ENCODE measurements around the gene HIP1R. TPM values are rescaled to one million over a fixed set of nuclear protein-coding genes. Genes with fewer than 3 reads are reported as not detected.
"Not testable (repeated sequence)": the region's sequence is repeated elsewhere in the genome, so short reads cannot be mapped to it uniquely, and the experiment has no call there.

The HIP1R gene
- total RNA-seq, 2 donors from 2014 or later, result 20.0 to 28.1 TPM

- Mint-ChIP-seq H3K27me3 (ENCODE audit: low read depth) (peaks cover 9% of the 10 kb centered on the region), H3K4me1 (ENCODE audit: low read depth) (peaks cover 97% of the 10 kb centered on the region), H3K4me3 (peak overlapping the region; percentile 91 to 94), H3K27ac (peak overlapping the region; percentile 91), H3K9me3 (no peaks in the 10 kb centered on the region), H3K36me3 (ENCODE audit: insufficient read depth in 2 of 2) (peaks cover 5% of the 10 kb centered on the region in 2 donors)
- ATAC-seq (replicated peaks in 1 of 2) (no peak), DNase-seq (no peak)
Observed at GRCh38 chr12:122896662-122897061, 61.4 kb downstream of the HIP1R start.

GRCh38 chr12:122899887-122900286 lies 64.6 kb downstream of the HIP1R start:
- H3K36me3 Mint-ChIP-seq (ENCODE audit: insufficient read depth in 2 of 2), result peaks cover 4 to 5% of the 10 kb centered on the region in 2 donors
- DNase-seq (no peak), ATAC-seq (replicated peaks in 1 of 2) (no peak)
- H3K4me3 Mint-ChIP-seq, result peak overlapping the region in 1 of 2 donors; percentile 54
- peaks cover 67% of the 10 kb centered on the region for H3K4me1 Mint-ChIP-seq (ENCODE audit: low read depth)
- H3K27ac Mint-ChIP-seq, result peak overlapping the region; percentile 68
- no peaks in the 10 kb centered on the region for H3K9me3 Mint-ChIP-seq
- peaks cover 18% of the 10 kb centered on the region for H3K27me3 Mint-ChIP-seq (ENCODE audit: low read depth)

- Mint-ChIP-seq H3K27ac (no peak overlapping the region), H3K4me1 (ENCODE audit: low read depth) (peaks cover 36% of the 10 kb centered on the region), H3K36me3 (ENCODE audit: insufficient read depth in 2 of 2) (no peaks in the 10 kb centered on the region), H3K9me3 (no peaks in the 10 kb centered on the region), H3K4me3 (no peak overlapping the region), H3K27me3 (ENCODE audit: low read depth) (peaks cover 9% of the 10 kb centered on the region)
- ATAC-seq (replicated peaks in 1 of 2) (no peak), DNase-seq (no peak)
Observed at GRCh38 chr12:122902854-122903692, 67.8 kb downstream of the HIP1R start.

- no peak overlapping the region for H3K27ac Mint-ChIP-seq
- DNase-seq, result no peak
- H3K27me3 Mint-ChIP-seq (ENCODE audit: low read depth), result peaks cover 9% of the 10 kb centered on the region
Observed at GRCh38 chr12:122903693-122904034, 68.4 kb downstream of the HIP1R start.

GRCh38 chr12:122905258-122905657 lies 70.0 kb downstream of the HIP1R start:
- not testable (repeated sequence) for DNase-seq; H3K9me3 Mint-ChIP-seq; ATAC-seq (replicated peaks in 1 of 2); H3K4me3 Mint-ChIP-seq; H3K27ac Mint-ChIP-seq; H3K36me3 Mint-ChIP-seq (ENCODE audit: insufficient read depth in 2 of 2)
- Mint-ChIP-seq H3K27me3 (ENCODE audit: low read depth) (peaks cover 16% of the 10 kb centered on the region), H3K4me1 (ENCODE audit: low read depth) (peaks cover 14% of the 10 kb centered on the region)

More at GRCh38 chr12:122903693-122904034, 68.4 kb downstream of the HIP1R start:
- H3K4me1 Mint-ChIP-seq (ENCODE audit: low read depth), result peaks cover 30% of the 10 kb centered on the region
- no peak overlapping the region for H3K4me3 Mint-ChIP-seq
- no peak for ATAC-seq (replicated peaks in 1 of 2)
- no peaks in the 10 kb centered on the region for H3K36me3 Mint-ChIP-seq (ENCODE audit: insufficient read depth in 2 of 2)
- H3K9me3 Mint-ChIP-seq, result no peaks in the 10 kb centered on the region

- Mint-ChIP-seq H3K9me3 (no peaks in the 10 kb centered on the region), H3K27ac (no peak overlapping the region), H3K27me3 (ENCODE audit: low read depth) (peaks cover 7% of the 10 kb centered on the region), H3K4me1 (ENCODE audit: low read depth) (no peaks in the 10 kb centered on the region), H3K36me3 (ENCODE audit: insufficient read depth in 2 of 2) (no peaks in the 10 kb centered on the region), H3K4me3 (no peak overlapping the region)
- no peak for ATAC-seq (replicated peaks in 1 of 2)
- DNase-seq, result no peak
Observed at GRCh38 chr12:122908915-122909314, 73.7 kb downstream of the HIP1R start.

GRCh38 chr12:122909442-122910288 lies 74.4 kb downstream of the HIP1R start:
- Mint-ChIP-seq H3K4me1 (ENCODE audit: low read depth) (no peaks in the 10 kb centered on the region), H3K4me3 (no peak overlapping the region), H3K36me3 (ENCODE audit: insufficient read depth in 2 of 2) (no peaks in the 10 kb centered on the region), H3K9me3 (no peaks in the 10 kb centered on the region), H3K27me3 (ENCODE audit: low read depth) (peaks cover 7% of the 10 kb centered on the region), H3K27ac (no peak overlapping the region)
- DNase-seq (no peak), ATAC-seq (replicated peaks in 1 of 2) (no peak)

Other genes with a start within 250 kb of the HIP1R start
- not detected for gene HCAR2, start 132.1 kb upstream of the HIP1R start, total RNA-seq
- not detected for gene HCAR3, start 118.6 kb upstream of the HIP1R start, total RNA-seq
- gene HCAR1, start 104.6 kb upstream of the HIP1R start, total RNA-seq, result under 1 TPM; 0.12 to 0.34 TPM
- 10 to 100 TPM; 63.6 to 72.2 TPM for gene DENR, start 82.6 kb upstream of the HIP1R start, total RNA-seq
- 1 to 10 TPM in 1 of 2 donors, under 1 TPM in 1; 0.82 to 1.5 TPM for gene CCDC62, start 60.9 kb upstream of the HIP1R start, total RNA-seq
- 10 to 100 TPM; 28.8 to 37.4 TPM for gene VPS37B, start 60.7 kb downstream of the HIP1R start, total RNA-seq
- gene ABCB9, start 131.0 kb downstream of the HIP1R start, total RNA-seq, result 1 to 10 TPM; 4.9 to 7.0 TPM
- gene OGFOD2, start 139.8 kb downstream of the HIP1R start, total RNA-seq, result 10 to 100 TPM; 26.6 to 32.5 TPM
- 100 to 1,000 TPM; 183 to 187 TPM for gene ARL6IP4, start 145.2 kb downstream of the HIP1R start, total RNA-seq

Measured in activated T-cell treated with anti-CD3 and anti-CD28 coated beads, Interleukin-2, amount 50 U/mL, for 72 hours (primary cell).